K562 (cell line): ENCODE measurements around the gene PIGM. TPM values are rescaled to one million over a fixed set of nuclear protein-coding genes. Genes with fewer than 3 reads are reported as not detected.
A peak's percentile ranks its signal among the peaks of the same experiment; 100 is the strongest.

Experiments used
- CBX1 ChIP-seq: sonication (generic); IDR thresholded peaks from 2 replicates; pipeline ENCODE4 v1.6.1; 2016; ENCODE audit warnings: antibody characterized with exemption, low read depth, mild to moderate bottlenecking
- DPF2 ChIP-seq: fragments of 450-650 bp; IDR thresholded peaks from 2 replicates; pipeline ENCODE4 v1.6.1; 2016
- GATA2 ChIP-seq: sonication (generic); formaldehyde crosslinking; IDR thresholded peaks from 2 replicates; pipeline ENCODE4 v1.4.0; 2020; ENCODE audit warnings: mild to moderate bottlenecking, missing genetic modification reagents
- GATAD2A ChIP-seq: fragments of 450-650 bp; IDR thresholded peaks from 2 replicates; pipeline ENCODE4 v1.6.1; 2017
- HMGN3 ChIP-seq: IDR thresholded peaks from 2 replicates; pipeline ENCODE4 v1.6.1; 2011; ENCODE audit warnings: borderline replicate concordance, low read depth, mild to moderate bottlenecking, mixed read lengths, low read length; ENCODE audit not compliant: insufficient read length; ENCODE audit errors: extremely low read depth
- LEF1 ChIP-seq: fragments of 450-650 bp; IDR thresholded peaks from 2 replicates; pipeline ENCODE4 v1.6.1; 2016; ENCODE audit warnings: mild to moderate bottlenecking
- SMAD2 ChIP-seq: fragments of 150-350 bp; IDR thresholded peaks from 2 replicates; pipeline ENCODE4 v1.6.1; 2014; ENCODE audit warnings: low read depth, mild to moderate bottlenecking, low read length
- SMARCB1 ChIP-seq: IDR thresholded peaks from 2 replicates; pipeline ENCODE4 v1.6.1; 2011; ENCODE audit warnings: improper control_type of control experiment, low read depth; ENCODE audit not compliant: insufficient read length
- SRSF9 ChIP-seq: fragments of 200-400 bp; formaldehyde crosslinking; IDR thresholded peaks from 2 replicates; pipeline ENCODE4 v1.6.1; 2017; ENCODE audit warnings: low read depth, low read length, borderline replicate concordance
- TCFL5 ChIP-seq: fragments of 250-450 bp; sonication (Bioruptor Pico); conservative IDR thresholded peaks from 2 replicates; pipeline ENCODE4 v1.6.1; 2021; ENCODE audit warnings: mild to moderate bottlenecking, moderate library complexity, matching md5 sums
- TEAD1 ChIP-seq, 2 experiments: fragments of 450-650 bp in 1 of 2; sonication (generic) in 1 of 2; formaldehyde crosslinking; IDR thresholded peaks; 2 replicates each; pipeline versions ENCODE4 v1.4.0 to v1.8.0; 2020 to 2022; ENCODE audit warnings: mild to moderate bottlenecking in 2 of 2, missing genetic modification reagents in 1 of 2
- ZFP30 ChIP-seq: fragments of 250-450 bp; sonication (Bioruptor Pico); IDR thresholded peaks from 2 replicates; pipeline ENCODE4 v1.8.0; 2022; ENCODE audit warnings: moderate library complexity, mild to moderate bottlenecking, inconsistent platforms, borderline replicate concordance
- ZNF707 ChIP-seq: fragments of 250-450 bp; sonication (Bioruptor Pico); conservative IDR thresholded peaks from 2 replicates; pipeline ENCODE4 v1.8.0; 2022; ENCODE audit warnings: inconsistent platforms, mild to moderate bottlenecking, moderate library complexity
- polyA plus RNA-seq, 8 experiments: library from polyadenylated mRNA; depleted of rRNA in 4 of 8; stranded (reverse) in 5 of 8; unstranded in 3 of 8; fragments of >200 nt; fragmentation: Nextera tagmentation in 2 of 8; fragmentation: Illumina TruSeq in 1 of 8; extraction: Ambion mirVana in 2 of 8; extraction: Trizol in 1 of 8; gene quantifications; 2 replicates each; pipeline versions ENCODE4 v1.2.1 to v1.2.3, GENCODE V29; 2011 to 2014; ENCODE audit warnings: inconsistent platforms in 1 of 8, missing spikeins in 1 of 8
- total RNA-seq, 7 experiments: library from RNA; depleted of rRNA in 6 of 7; stranded (reverse); fragments of >200 nt in 6 of 7; fragmentation: Illumina TruSeq in 2 of 7; extraction: Trizol in 2 of 7; gene quantifications; 2 replicates each; pipeline versions ENCODE4 v1.2.1 to v1.2.3, GENCODE V29; 2011 to 2021; ENCODE audit warnings: low replicate concordance in 1 of 7
- TF ChIP-seq, protein P1 (sequence below): IDR thresholded peaks from 2 replicates; pipeline ENCODE4 v1.6.1; 2011; ENCODE audit not compliant: insufficient read length; ENCODE audit errors: extremely low read depth
- TF ChIP-seq, protein P2 (sequence below): fragments of 450-650 bp; IDR thresholded peaks from 2 replicates; pipeline ENCODE4 v1.6.1; 2016; ENCODE audit warnings: borderline replicate concordance
- TF ChIP-seq, protein P3 (sequence below), 2 experiments: IDR thresholded peaks in 1 of 2; conservative IDR thresholded peaks in 1 of 2; 2 replicates each; pipeline ENCODE4 v1.6.1; 2016; ENCODE audit warnings: low read depth in 2 of 2, mild to moderate bottlenecking in 1 of 2, missing compliant biosample characterization in 1 of 2, missing genetic modification characterization in 1 of 2, moderate library complexity in 1 of 2
- TF ChIP-seq, protein P4 (sequence below): fragments of 250-450 bp; sonication (Bioruptor Pico); IDR thresholded peaks from 2 replicates; pipeline ENCODE4 v1.5.1; 2021; ENCODE audit warnings: mild to moderate bottlenecking
- TF ChIP-seq, protein P5 (sequence below): IDR thresholded peaks from 2 replicates; pipeline ENCODE4 v1.6.1; 2012; ENCODE audit warnings: low read depth, low read length, improper control_type of control experiment, borderline replicate concordance

The PIGM gene
- total and polyA plus RNA-seq, 9 of the 15 experiments (the other 6 are each of a cell fraction or from before 2014, with no cell fraction given) = 2.6 to 6.7 (median 4.3) TPM

DNA sequence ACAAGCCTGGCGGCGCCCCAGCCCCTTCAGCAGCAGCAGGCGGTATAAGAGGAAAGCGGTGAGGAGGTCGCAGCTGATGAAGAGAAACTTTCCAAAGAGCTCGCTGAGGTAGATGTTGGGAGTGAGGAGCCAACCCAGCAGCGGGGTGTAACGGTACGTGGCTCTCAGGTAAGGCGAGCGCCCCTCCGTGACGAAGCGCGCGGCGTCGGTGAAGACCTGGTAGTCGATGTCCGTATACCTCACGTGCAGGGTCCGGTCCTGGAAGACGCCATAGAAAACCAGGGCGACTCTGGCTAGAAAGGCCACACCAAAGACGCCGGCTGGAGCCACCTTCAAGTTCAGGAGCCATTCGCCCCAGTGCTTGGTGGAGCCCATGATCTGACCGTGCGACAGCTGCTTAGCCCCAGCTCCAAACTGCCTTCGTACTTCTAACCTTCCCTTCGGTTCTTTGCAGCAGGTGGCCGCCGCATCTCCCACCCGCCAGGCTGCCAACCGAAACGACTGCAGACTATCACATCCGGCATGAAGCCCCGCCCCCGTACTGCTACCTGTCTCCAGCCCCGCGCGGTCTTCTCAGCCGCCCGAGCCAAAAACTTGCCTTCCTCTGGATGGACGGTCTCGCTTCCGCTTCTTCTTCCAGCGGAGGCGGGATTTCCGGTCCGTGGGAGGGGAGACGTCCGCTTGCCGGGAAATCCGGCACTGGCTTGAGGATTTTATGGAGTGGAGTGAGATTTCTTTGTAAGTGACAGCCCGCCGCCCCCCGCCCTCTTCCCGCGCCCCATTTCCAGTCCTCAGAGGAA, at the start of gene PIGM (continued):
- TF ChIP-seq LEF1 (0 out of 2 replicates have a peak, but pooled peaks have one; percentile 28), CBX1 (peak; percentile 68), SMAD2 (no peak), ZNF707 (CRISPR knock-in tag) (no peak), TCFL5 (CRISPR knock-in tag) (no peak), DPF2 (no peak), TEAD1 (CRISPR knock-in tag; IDR thresholded peaks at IDR 0.05) (no peak), HMGN3 (peak; percentile 15), ZFP30 (no peak), SMARCB1 (no peak), GATAD2A (no peak), GATA2 (CRISPR knock-in tag) (no peak), SRSF9 (no peak)
- TF ChIP-seq, protein P1, sequence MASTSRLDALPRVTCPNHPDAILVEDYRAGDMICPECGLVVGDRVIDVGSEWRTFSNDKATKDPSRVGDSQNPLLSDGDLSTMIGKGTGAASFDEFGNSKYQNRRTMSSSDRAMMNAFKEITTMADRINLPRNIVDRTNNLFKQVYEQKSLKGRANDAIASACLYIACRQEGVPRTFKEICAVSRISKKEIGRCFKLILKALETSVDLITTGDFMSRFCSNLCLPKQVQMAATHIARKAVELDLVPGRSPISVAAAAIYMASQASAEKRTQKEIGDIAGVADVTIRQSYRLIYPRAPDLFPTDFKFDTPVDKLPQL = no peak
- TF ChIP-seq, protein P2, sequence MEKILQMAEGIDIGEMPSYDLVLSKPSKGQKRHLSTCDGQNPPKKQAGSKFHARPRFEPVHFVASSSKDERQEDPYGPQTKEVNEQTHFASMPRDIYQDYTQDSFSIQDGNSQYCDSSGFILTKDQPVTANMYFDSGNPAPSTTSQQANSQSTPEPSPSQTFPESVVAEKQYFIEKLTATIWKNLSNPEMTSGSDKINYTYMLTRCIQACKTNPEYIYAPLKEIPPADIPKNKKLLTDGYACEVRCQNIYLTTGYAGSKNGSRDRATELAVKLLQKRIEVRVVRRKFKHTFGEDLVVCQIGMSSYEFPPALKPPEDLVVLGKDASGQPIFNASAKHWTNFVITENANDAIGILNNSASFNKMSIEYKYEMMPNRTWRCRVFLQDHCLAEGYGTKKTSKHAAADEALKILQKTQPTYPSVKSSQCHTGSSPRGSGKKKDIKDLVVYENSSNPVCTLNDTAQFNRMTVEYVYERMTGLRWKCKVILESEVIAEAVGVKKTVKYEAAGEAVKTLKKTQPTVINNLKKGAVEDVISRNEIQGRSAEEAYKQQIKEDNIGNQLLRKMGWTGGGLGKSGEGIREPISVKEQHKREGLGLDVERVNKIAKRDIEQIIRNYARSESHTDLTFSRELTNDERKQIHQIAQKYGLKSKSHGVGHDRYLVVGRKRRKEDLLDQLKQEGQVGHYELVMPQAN = no peak
- TF ChIP-seq, protein P3, sequence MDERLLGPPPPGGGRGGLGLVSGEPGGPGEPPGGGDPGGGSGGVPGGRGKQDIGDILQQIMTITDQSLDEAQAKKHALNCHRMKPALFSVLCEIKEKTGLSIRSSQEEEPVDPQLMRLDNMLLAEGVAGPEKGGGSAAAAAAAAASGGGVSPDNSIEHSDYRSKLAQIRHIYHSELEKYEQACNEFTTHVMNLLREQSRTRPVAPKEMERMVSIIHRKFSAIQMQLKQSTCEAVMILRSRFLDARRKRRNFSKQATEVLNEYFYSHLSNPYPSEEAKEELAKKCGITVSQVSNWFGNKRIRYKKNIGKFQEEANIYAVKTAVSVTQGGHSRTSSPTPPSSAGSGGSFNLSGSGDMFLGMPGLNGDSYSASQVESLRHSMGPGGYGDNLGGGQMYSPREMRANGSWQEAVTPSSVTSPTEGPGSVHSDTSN (CRISPR knock-in tag; IDR thresholded peaks at IDR 0.05; ENCODE audit: low read depth) = no peak
- TF ChIP-seq, protein P3 (tag; conservative IDR thresholded peaks at IDR 0.05; ENCODE audit: low read depth) = peak; percentile 81
- TF ChIP-seq, protein P4, sequence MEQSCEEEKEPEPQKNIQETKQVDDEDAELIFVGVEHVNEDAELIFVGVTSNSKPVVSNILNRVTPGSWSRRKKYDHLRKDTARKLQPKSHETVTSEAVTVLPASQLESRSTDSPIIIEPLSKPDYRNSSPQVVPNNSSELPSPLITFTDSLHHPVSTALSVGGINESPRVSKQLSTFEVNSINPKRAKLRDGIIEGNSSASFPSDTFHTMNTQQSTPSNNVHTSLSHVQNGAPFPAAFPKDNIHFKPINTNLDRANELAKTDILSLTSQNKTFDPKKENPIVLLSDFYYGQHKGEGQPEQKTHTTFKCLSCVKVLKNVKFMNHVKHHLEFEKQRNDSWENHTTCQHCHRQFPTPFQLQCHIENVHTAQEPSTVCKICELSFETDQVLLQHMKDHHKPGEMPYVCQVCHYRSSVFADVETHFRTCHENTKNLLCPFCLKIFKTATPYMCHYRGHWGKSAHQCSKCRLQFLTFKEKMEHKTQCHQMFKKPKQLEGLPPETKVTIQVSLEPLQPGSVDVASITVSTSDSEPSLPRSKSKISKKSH (CRISPR knock-in tag) = no peak
- TF ChIP-seq, protein P5, sequence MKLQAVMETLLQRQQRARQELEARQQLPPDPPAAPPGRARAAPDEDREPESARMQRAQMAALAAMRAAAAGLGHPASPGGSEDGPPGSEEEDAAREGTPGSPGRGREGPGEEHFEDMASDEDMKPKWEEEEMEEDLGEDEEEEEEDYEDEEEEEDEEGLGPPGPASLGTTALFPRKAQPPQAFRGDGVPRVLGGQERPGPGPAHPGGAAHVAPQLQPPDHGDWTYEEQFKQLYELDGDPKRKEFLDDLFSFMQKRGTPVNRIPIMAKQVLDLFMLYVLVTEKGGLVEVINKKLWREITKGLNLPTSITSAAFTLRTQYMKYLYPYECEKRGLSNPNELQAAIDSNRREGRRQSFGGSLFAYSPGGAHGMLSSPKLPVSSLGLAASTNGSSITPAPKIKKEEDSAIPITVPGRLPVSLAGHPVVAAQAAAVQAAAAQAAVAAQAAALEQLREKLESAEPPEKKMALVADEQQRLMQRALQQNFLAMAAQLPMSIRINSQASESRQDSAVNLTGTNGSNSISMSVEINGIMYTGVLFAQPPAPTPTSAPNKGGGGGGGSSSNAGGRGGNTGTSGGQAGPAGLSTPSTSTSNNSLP = 0 out of 2 replicates have a peak, but pooled peaks have one; percentile 33
